Stimulated activated naive CD4-positive, alpha-beta T cell treated with Interleukin-2 at 50 U/mL for 16 hours (primary cell): Measurements from ENCODE around the gene SCG2.

ENCODE experiments used
- DNase-seq: peaks from one replicate; lab custom pipeline; 2025; lab: John Stamatoyannopoulos, UW

SCG2 gene, protein sequence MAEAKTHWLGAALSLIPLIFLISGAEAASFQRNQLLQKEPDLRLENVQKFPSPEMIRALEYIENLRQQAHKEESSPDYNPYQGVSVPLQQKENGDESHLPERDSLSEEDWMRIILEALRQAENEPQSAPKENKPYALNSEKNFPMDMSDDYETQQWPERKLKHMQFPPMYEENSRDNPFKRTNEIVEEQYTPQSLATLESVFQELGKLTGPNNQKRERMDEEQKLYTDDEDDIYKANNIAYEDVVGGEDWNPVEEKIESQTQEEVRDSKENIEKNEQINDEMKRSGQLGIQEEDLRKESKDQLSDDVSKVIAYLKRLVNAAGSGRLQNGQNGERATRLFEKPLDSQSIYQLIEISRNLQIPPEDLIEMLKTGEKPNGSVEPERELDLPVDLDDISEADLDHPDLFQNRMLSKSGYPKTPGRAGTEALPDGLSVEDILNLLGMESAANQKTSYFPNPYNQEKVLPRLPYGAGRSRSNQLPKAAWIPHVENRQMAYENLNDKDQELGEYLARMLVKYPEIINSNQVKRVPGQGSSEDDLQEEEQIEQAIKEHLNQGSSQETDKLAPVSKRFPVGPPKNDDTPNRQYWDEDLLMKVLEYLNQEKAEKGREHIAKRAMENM

DNA sequence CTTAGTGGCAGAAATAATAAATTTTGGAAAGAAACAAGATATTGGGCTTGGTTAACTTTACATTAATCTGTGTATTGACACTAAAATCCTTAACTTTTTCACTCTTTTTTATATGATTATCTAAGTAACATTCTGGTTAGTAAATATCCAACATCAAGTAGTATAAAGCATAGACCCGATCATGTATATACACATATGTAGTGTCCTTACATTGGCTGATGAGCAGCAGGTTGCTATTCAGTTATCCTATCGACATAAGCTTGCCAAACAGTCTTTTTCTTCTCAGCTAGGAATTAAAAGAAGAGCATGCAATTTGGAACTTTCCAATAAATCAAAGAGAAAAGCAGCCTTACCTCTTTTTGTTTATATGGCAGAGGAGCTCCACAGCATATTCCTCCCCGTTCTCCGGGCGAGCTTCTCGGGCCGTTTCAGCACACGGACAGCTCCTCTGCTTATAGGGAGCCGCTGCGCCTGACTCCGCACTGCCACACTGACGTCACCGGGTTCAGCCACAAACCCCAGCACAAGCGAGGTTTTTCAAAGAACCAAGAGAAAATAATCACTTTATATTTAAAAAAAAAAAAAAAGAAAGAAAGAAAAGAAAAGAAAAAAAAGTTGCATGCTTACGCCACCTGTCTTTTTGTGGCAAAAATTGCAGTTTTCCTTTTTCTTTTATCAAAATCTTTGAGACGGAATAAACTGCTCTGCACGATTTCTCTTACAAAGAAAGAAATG is at the start of gene SCG2:
SCG2 (minus strand) TSS at position 430 of the 735 bp plus-strand sequence. CDS start 3,079 bp downstream, outside the sequence.
- DNase-seq = no peak

DNA sequence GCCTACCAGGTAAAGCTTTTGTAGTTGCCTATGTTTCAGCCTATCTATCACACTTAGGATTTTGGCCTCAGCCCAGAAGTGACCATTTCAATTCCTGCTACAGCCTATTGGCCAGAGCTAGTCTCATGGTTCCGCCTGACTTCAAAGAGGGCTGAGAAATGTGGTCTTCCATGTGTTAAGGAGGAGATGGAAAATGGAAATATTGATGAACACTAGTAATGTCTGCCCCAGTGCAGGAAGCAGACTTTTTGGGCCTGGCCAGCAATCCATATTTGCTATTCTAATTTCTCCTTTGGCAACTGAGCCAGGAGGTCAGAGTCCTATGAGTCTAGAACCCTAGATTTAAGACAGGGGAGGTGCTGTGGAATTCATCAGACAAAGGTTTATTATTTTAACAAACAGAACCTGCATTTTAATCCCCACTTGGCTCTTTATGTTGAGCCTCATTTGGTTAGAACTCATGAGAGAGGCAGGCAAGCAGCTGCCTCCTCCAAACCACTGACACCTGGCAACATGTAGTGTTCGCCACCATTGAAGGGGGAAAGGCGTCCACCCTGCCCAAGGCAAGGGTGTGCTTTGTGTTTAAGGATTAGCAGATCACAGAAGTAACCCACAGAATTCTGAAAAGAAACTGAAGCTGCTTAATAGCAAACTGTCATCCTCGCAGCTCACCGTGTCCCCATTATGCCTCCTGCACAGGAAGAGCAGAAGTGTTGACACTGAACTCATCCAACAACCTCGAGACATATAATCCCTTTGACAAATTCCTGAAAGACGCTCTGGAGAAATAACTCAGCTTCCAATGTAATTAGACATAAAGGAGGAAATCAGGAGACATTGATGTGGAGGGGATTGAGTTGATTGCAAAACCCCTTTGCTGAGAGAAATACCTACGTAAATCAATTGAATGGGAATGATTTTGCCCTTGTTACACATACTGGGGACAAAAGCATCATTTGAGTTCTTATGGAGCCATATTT is 47.7 kb upstream of the SCG2 start:
- DNase-seq = no peak

DNA sequence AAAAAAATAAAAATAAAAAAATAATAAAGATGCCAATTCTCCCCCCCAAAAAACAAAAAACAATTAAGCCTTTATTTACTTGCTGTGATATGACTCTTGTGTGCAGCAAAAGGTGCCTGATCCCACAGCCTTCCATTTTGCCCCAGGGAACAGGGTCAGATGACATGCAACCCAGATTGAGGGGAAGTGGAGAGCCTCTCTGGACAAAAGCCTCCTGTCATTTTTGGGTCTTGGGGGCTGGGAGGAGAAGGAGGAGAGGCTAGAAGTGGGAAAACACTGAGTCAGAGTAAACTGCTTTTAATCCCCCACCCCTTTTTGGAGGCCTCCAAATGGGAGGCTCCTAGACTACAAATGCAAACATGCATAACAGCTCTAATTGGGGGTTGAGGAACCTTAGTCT is 46.6 kb upstream of the SCG2 start:
- no peak for DNase-seq

DNA sequence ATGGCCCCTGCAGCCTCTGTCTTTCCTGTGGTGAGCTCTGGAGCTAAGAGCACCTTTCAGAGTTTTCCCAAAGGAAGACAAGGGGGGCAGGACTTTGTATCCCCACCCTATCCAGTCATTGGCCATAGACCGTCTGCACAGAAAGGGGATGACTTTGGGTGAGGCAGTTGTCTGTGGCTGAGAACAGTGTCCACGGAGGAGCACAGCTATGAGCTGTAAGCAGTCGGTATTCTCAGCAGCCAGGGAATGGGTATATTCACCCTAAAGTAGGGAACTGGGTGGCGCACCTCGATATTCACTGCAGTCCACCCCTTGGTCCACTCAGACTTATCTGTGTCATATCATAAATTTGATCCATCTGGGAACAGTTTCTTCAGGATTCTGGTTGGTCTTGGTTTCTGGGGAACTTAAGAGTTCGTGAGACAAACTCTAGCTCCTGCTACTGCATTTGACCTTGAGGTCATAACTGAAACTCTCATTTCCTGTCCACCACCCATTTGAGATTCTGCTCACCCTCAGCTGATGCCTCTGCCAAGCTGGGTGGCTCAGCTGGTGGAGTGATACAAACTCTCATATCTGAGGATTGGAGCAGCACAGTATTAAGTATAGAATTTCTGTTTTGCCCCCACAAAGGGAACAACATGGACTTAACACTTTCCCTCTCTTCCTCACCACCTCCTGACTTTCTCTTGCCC is 45.2 kb upstream of the SCG2 start:
- DNase-seq = no peak

DNA sequence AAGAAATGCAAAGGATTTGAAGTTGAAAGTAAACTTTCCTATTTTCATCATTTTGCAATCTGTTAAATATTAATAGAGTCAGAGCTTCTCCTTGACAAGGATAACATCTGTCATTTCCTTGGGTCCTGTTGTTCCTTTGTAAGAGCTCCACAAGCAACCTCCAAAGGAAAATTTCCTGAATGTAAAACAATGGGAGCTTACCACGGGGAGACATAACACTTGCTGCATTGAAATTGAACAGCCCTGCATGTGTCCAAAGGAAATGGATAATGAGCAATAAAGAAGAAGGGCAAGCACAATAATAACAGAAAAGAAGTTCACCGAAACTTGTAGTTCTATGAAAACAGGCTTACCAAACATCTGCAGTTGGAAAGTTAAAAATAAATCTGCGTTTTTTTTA is 42.0 kb upstream of the SCG2 start:
- DNase-seq = no peak

DNA sequence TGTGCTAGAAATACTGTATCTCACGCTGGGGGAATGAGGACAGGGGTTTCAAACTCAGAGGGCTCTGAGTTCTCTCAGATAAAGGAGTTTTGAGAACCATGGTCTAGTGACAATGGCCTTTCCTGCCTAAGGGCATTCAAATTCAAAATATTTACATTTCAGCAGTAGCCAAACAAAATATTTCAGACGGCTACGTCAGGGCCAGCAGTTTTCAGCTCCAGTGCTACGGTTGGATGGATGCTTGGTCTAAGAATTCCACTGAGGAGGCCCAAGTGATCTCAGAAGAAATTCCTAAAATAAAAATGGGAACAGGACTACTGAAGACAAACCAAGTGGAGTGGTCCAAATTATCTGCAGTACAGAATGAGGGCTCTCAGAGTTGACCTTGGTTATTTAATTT is 41.1 kb upstream of the SCG2 start:
- no peak for DNase-seq

DNA sequence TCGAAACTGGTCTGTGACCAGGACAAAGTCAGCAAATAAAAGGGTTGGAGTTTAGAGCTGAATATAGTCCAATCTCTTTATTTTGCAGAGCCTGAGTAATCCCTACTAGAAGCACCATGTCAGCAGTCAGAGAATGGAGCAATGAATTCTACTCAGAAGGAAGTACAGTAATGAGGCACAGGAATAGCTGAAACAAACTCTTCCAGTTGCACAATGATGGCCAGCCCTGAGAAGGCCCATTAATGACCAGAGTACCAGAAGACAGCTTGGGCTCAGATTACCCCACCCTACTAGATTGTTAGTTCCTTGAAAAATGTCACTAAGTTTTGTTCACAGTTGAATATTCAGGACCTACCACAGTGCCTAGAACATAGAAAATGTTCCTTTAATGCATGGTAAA is 40.3 kb upstream of the SCG2 start:
- no peak for DNase-seq

DNA sequence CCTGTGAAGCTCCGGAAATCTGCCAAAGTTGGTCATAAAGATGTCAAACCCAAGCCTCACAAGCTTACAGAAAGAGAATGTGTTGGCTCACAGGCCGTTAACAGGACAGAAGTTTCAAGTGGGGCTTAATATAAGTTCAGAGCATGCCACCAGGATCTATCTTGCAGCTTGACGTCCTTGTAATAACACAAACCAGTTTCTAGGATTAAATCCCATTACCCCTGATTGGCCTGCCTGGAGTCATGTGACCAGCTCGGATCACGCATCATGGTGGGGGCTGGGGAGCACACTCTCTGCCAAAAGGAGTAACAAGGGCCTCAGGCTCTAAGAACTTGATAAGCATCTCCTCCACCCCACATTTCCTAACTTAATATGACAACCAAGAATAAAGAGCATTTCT is 38.9 kb upstream of the SCG2 start:
- no peak for DNase-seq

DNA sequence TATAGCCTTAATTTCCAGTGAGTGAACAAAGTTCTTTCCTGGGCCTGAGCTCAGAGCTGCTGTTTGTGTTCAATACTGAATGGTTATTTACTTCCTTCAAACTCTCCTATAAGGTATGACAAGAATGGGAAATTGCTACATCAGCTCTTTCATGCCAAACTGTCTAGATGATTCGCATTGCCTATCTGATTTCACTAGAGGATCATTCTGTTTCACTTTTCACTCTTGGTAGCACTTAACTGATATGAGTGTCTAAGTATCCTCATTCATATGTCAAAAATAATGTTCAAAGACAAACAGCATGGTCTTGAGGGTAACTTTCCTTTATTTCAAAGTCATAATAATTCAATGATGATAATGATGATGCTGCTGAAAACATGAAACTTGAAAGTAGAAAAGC is 32.9 kb upstream of the SCG2 start:
- no peak for DNase-seq

DNA sequence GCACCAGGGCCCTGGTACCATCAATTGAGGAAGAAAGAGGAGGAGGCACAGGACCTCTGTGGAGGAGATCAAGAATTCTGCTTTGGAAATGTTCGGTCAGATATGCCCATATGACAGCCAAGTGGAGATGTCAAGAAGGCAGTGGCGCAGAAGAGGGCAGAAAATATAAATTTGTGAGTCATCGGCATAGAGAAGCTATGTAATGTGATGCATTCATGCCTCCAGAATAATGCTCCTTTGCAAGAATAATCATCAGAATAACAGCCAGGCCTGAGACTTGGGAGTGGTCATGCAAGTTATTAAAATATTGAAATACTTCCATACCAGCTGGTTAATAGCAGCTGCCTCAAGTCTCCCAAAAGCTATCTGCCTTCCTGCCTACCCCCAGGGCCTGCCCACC is 32.1 kb upstream of the SCG2 start:
- DNase-seq = no peak

DNA sequence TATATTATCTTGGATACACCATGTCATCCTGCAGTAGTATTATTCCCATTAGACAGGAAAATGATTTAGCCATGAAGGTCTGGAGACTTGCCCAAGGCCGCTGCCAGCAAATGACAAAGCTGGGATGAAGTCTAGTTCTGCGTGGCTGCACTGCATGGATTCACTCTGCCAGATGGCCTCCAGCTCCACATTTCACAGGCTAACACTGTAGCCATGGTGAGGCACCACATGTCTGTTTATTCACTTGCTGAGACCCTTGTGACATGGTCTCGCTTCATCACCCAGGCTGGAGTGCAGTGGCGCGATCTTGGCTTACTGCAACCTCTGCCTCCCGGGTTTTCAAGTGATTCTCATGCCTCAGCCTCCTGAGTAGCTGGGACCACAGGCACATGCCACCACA is 31.5 kb upstream of the SCG2 start:
- no peak for DNase-seq

DNA sequence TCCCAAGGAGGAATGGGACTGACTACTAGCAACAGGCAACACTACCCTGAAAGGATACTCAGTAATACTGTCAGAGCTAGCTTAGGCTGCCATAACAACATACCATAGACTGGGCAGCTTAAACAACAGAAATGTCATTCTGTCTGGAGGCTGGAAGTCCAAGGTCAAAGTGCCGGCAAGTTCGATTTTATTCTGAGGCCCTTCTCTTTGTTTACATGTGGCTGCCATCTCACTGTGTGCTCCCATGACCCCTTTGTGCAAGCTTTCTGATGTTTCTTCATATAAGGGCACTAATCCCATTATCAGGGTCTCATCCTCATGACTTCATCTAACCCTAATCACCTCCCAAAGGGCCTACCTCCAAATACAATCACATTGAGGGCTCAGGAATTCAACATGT is 30.7 kb upstream of the SCG2 start:
- DNase-seq = no peak

DNA sequence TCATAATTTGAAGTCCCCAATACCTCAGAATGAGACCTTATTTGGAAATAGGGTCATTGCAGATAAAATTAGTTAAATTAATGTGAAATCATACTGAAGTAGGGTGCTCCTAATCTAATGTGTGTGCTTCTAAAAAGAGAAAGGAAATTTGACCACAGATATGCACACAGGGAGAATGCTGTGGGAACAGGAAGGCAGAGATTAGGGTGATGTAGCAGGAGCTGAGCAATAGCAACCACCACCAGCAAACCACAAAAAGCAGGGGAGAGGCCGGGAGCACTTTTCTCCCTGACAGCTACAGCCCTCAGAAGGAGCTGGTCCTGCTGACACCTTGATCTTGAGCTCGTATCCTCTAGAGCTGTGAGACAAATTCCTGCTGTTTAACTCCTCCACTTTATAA is 24.6 kb upstream of the SCG2 start:
- no peak for DNase-seq

DNA sequence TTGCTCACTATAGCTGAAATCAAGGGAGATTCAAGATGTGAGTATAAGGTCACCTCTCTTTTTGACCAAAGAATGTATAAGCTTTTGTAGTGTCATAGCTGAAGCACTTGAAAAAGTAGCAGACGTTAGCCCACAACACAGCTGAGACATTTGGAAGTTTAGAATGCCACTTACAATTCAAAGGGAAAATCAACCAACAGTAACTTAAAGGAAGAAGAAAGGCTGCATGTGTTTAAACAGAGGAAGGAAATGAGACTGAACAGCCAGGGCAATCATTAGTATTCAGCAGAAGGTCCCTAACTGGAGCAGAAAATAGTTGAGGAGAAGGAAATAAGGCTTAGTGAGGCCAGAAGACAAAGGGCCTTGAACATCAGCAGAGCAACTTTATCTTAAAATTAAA is 23.5 kb upstream of the SCG2 start:
- DNase-seq = no peak

DNA sequence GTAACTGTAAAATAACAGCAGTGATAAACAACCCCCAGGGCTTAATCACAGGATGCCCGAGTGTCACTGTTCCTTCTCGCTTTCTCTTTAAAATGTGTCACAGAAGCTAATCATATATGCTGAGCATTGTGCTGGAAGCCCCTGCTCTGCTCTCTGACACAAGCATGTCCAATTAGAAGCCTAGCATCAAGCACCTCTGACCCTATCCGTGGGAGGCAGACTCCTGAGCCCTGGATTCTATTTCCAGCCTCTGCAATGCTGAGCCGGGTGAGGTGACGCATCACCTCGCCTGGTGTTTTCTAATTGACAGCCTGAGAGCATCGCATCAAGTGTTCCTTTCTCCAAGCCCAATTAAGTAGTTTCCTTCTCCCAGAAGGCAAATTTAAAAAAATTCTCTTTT is 19.7 kb upstream of the SCG2 start:
- no peak for DNase-seq

DNA sequence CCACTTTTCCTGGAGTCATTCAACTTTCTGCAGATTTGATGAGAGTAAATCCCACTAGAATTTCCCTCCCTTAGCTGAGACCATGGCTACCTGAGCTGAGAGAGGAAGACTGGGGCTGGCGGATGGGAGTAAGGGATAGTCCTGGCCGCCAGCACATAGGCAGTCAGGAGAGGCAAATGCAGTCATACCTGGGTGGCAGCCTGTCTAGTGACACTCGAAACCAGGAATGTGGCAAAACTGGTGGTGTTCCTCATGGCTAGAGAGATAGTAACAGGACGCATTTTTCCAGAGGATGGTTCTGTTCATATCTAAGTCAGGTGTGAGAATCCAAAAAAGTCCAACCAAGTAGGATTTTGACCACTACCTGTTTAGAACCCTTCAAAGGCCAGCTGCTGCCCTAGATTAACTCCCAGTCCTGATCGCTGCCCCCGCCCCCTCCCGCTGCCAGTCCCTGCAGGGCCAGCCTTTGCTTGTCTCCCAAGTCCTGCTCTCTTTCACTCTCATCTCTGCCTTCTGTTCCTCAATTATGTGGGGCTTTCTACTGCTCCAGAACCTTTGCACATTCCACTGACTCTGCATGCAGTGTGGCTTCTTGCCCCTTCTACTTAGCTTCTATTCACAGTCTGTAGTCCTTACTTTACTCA is 17.4 kb upstream of the SCG2 start:
- DNase-seq = no peak

DNA sequence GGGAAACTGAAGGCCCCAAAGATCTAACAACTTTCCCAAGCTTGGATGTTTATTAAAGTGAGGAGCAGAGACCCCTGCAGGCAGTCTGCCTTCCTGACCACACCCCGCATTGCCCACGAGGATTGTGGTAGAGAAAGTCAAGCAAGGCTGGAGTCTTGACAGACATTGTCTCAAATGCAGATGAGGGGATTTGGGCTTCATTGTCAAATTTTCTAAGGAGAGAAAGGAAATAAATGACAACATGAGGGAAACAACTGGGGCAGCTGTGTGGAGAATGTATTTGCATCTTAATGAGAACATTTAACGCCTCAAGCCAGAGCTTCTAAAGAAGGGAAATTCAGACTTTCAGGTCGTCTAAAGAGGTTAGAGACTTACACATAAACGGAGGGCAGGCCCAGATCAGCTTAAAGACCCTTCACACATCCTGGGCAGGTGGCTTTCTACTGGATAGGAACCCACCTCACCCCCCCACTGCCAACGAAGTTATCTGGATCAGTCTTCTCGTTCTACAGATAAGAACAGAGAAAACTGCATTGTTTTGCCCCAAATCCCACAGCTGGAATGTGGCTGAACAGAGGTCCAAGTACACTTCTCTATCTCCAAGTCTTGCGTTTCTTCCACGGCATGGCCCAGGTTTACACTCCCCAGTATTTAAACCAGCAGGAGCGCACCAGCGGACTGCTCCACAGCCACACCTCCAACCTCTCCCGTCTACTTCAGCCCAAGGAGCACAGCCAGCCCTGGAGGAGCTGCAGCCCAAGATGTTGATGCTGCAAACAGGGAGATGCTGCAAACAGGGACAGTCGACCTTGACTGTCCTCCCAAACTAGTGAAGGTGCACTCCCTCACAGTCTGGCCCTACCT is 16.2 kb upstream of the SCG2 start:
- DNase-seq = no peak

DNA sequence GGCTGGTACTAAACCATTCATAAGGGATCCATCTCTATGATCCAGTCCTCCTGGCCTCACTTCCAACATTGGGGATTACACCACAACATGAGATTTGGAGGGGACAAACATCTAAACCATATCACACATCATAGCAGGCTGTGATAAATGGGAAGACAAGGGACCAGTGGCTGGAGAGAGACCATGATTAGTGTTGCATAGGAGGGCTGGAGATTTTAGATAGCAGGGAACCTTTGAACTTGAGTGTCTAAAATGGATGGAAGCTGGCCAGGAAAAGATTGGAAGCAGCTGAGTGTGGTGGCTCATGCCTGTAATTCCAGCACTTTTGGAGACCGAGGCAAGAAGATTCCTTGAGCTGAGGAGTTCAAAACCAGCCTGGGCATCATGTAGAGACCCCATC is 12.4 kb upstream of the SCG2 start:
- no peak for DNase-seq

DNA sequence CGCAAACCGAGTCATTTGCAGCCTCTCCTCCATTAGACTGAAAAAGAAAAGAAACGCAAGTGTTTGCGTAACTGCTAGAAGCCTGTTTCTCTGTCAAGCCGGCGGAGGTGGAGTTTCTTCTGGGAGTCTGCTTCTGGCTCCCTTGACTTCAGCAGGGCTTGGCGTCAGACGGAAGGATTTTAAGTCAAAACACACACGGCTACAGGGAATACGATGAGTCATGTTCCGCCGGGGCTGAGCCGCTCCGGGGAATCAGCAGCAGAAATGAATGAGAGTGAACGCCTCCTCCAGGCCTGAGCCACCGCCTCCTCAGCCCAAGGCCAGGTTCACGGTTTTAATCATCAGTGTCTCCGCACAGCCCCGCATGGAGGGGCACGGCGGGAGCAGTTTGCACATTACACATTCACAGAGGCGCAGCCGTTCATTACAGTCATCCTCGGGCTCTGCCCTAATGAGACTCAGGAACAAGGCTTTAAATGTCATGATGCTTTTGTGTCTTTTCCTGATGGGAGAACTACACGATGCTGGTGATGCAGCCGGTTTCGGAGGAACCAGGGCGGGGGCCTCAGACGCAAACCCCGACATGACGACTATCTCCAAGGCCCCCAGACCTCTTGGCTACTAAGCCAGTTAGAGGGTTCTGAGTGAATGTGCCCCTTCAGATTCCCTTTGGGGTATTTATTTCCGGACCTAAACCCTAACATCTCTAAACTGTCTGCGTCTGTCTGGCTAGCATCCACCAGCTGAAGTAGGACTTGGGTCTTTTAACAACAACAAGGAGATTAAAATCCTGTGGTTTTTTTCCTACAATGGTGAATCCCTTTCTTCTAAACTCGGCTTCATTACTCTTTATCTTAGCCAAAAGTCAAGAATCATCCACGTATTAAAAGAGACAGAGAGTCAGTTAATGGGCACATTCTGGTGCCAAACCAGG is 11.1 kb upstream of the SCG2 start:
- no peak for DNase-seq
